Duodenal mucosa (tissue), 2 donors: ENCODE results near the gene ROBO2.

Experiments used
- H3K27ac ChIP-seq: one replicate; pipeline ENCODE4 v1.7.0; 2013; ENCODE audit warnings: low read depth, low read length
- H3K27me3 ChIP-seq, 2 donors: one replicate each; pipeline ENCODE4 v1.7.0; 2013; ENCODE audit warnings: low read length in 2 of 2, control low read depth in 1 of 2; ENCODE audit not compliant: insufficient read depth in 2 of 2, control insufficient read depth in 1 of 2
- H3K36me3 ChIP-seq, 2 donors: one replicate each; pipeline ENCODE4 v1.7.0; 2013; ENCODE audit warnings: low read length in 2 of 2, control low read depth in 1 of 2; ENCODE audit not compliant: insufficient read depth in 2 of 2, control insufficient read depth in 1 of 2
- H3K4me1 ChIP-seq, 2 donors: one replicate each; pipeline ENCODE4 v1.7.0; 2013; ENCODE audit warnings: low read length in 2 of 2, control low read depth in 1 of 2; ENCODE audit not compliant: insufficient read depth in 2 of 2, control insufficient read depth in 1 of 2
- H3K4me3 ChIP-seq, 2 donors: one replicate each; pipeline ENCODE4 v1.7.0; 2013; ENCODE audit warnings: low read length in 2 of 2, low read depth in 1 of 2
- H3K9ac ChIP-seq, 2 donors: one replicate each; pipeline ENCODE4 v1.7.0; 2013; ENCODE audit warnings: low read length in 2 of 2, low read depth in 1 of 2
- H3K9me3 ChIP-seq, 2 donors: one replicate each; pipeline ENCODE4 v1.7.0; 2013; ENCODE audit warnings: low read length in 2 of 2, control low read depth in 1 of 2; ENCODE audit not compliant: control insufficient read depth in 1 of 2

ROBO2 gene

GRCh38 chr3:77648214-77648613 is 608.3 kb downstream of the ROBO2 start:
- Histone ChIP-seq H3K27ac (no peak overlapping the region), H3K36me3 (no peaks in the 10 kb centered on the region), H3K9ac (no peak overlapping the region), H3K4me3 (no peak overlapping the region), H3K9me3 (no peaks in the 10 kb centered on the region), H3K27me3 (no peaks in the 10 kb centered on the region), H3K4me1 (no peaks in the 10 kb centered on the region)

- H3K27ac ChIP-seq, result no peak overlapping the region
- no peaks in the 10 kb centered on the region for H3K9me3 ChIP-seq
- no peak overlapping the region for H3K9ac ChIP-seq
- no peak overlapping the region for H3K4me3 ChIP-seq
- no peaks in the 10 kb centered on the region for H3K4me1 ChIP-seq
- H3K36me3 ChIP-seq, result no peaks in the 10 kb centered on the region
- H3K27me3 ChIP-seq, result no peaks in the 10 kb centered on the region
These were observed 608.8 kb downstream of the ROBO2 start for GRCh38 chr3:77648664-77649063.

DNA sequence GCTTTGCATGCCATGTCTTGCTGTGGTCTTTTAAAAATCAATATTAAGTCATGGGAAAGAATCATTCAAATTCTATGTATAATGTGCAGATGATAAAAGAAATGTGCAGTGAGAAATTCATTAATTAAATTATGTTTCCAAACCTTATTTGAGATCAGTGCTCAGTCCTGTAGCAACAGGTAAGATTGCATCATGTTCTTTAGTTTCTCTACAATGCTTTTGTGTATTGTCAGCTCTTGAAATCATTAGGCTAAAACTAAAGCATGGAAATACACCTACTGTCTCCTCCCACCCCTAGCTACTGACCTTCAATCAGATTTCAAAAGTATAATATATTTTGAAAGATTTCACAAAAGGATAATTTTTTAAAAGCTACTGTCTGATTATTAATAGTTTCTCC is 612.7 kb downstream of the ROBO2 start:
- Histone ChIP-seq H3K4me3 (no peak overlapping the region), H3K27me3 (no peaks in the 10 kb centered on the region), H3K4me1 (no peaks in the 10 kb centered on the region), H3K9me3 (no peaks in the 10 kb centered on the region), H3K27ac (no peak overlapping the region), H3K9ac (no peak overlapping the region), H3K36me3 (no peaks in the 10 kb centered on the region)

DNA sequence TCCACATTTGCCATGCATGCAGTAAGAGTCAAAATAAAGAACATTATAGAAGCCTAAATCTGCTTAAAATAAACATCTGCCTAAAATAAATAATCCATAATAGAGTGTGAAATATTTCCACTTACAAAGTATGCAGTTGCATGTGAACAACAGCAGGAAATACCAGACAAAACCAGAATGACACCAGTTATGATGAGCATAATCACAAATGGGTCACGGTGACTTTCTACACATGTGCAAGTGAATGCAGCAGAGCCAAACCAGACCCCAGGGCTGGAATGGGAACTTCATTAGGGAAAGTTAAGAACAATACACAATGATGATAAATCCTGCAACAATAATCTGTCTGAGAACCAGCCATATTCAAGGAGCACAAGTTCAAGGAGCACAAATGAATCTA is 615.5 kb downstream of the ROBO2 start:
- no peaks in the 10 kb centered on the region for H3K36me3 ChIP-seq
- H3K9ac ChIP-seq, result no peak overlapping the region
- no peak overlapping the region for H3K27ac ChIP-seq
- H3K4me3 ChIP-seq, result no peak overlapping the region
- no peaks in the 10 kb centered on the region for H3K4me1 ChIP-seq
- H3K9me3 ChIP-seq, result no peaks in the 10 kb centered on the region
- no peaks in the 10 kb centered on the region for H3K27me3 ChIP-seq

DNA sequence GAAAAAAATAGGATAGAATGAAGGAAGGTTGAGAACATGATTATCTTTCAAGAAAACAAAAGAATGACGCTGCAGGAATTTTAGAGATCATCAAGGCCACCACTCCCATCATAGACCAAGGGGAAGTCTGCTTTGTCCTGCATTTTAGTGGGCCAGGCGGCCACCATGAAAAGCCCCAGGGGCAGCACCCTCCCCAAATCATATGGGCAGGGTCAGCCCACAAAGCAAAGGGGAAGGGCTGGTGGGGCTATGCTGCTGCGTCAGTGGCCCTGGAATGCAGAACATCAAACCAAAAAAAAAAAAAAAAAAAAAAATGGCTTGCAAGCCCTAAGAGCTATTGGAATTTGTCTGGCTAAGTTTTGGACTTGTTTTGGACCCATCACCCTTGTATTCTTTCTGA is 620.8 kb downstream of the ROBO2 start:
- Histone ChIP-seq H3K4me1 (no peaks in the 10 kb centered on the region), H3K4me3 (no peak overlapping the region), H3K36me3 (no peaks in the 10 kb centered on the region), H3K27ac (no peak overlapping the region), H3K9me3 (no peaks in the 10 kb centered on the region), H3K9ac (no peak overlapping the region), H3K27me3 (no peaks in the 10 kb centered on the region)

DNA sequence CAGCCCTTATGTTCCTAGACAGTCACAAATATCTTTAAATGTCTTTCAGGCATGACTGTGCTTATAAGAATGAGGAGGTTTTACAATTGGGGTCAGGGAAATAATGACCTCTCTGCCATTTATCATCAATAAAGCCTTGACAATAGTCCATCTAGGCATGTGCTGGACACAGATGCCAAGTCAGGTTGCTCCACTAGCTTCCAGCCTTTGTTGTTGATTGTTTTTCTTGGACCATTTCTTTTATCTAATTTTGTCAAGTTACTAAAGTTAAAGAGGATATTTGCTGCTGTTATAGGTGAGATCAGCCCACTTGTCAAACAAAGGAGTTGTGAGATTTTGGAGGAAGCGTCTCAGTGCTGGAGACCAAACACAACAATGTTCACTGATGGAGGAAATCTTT is 628.0 kb downstream of the ROBO2 start:
- Histone ChIP-seq H3K27ac (no peak overlapping the region), H3K4me3 (no peak overlapping the region), H3K27me3 (no peaks in the 10 kb centered on the region), H3K9me3 (no peaks in the 10 kb centered on the region), H3K4me1 (no peaks in the 10 kb centered on the region), H3K9ac (no peak overlapping the region), H3K36me3 (no peaks in the 10 kb centered on the region)

- Histone ChIP-seq H3K4me3 (no peak overlapping the region), H3K9ac (no peak overlapping the region), H3K4me1 (no peaks in the 10 kb centered on the region), H3K27me3 (no peaks in the 10 kb centered on the region), H3K27ac (no peak overlapping the region), H3K36me3 (no peaks in the 10 kb centered on the region), H3K9me3 (no peaks in the 10 kb centered on the region)
These were observed 628.5 kb downstream of the ROBO2 start for GRCh38 chr3:77668376-77668775.

- Histone ChIP-seq H3K4me1 (no peaks in the 10 kb centered on the region), H3K9ac (no peak overlapping the region), H3K4me3 (no peak overlapping the region), H3K27me3 (no peaks in the 10 kb centered on the region), H3K27ac (no peak overlapping the region), H3K9me3 (no peaks in the 10 kb centered on the region), H3K36me3 (no peaks in the 10 kb centered on the region)
These were observed 632.1 kb downstream of the ROBO2 start for GRCh38 chr3:77672016-77672415.

- H3K9ac ChIP-seq, result no peak overlapping the region
- H3K9me3 ChIP-seq, result peaks cover 6 to 10% of the 10 kb centered on the region in 2 donors
- H3K27ac ChIP-seq, result no peak overlapping the region
- H3K36me3 ChIP-seq, result no peaks in the 10 kb centered on the region
- H3K4me3 ChIP-seq, result no peak overlapping the region
- no peaks in the 10 kb centered on the region for H3K4me1 ChIP-seq
- no peaks in the 10 kb centered on the region for H3K27me3 ChIP-seq
These were observed 642.3 kb downstream of the ROBO2 start for GRCh38 chr3:77682162-77682561.

DNA sequence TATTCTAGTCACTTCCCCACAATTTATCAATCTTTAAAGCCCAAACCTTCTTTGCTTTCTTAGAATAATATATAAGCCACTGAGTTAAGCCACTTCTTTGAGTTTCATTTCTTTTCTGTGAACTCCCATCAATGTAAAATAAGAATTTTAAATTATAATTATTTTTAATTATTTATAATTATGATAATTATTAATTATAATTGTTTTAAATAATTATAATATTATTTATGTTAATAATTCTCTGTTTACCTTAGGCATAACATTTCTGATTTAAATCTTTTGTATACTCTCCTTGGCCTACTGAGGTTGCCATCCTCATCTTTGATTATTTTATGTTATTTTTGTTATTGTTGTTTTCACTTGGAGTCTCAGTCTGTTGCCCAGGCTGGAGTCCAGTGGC is 644.2 kb downstream of the ROBO2 start:
- no peak overlapping the region for H3K9ac ChIP-seq
- H3K9me3 ChIP-seq, result peaks cover 6 to 10% of the 10 kb centered on the region in 2 donors
- no peaks in the 10 kb centered on the region for H3K36me3 ChIP-seq
- no peaks in the 10 kb centered on the region for H3K4me1 ChIP-seq
- H3K4me3 ChIP-seq, result no peak overlapping the region
- H3K27ac ChIP-seq, result no peak overlapping the region
- H3K27me3 ChIP-seq, result no peaks in the 10 kb centered on the region

- Histone ChIP-seq H3K4me1 (no peaks in the 10 kb centered on the region), H3K27me3 (no peaks in the 10 kb centered on the region), H3K36me3 (no peaks in the 10 kb centered on the region), H3K9me3 (peaks cover 3 to 10% of the 10 kb centered on the region in 2 donors), H3K9ac (no peak overlapping the region), H3K4me3 (no peak overlapping the region), H3K27ac (no peak overlapping the region)
These were observed 645.8 kb downstream of the ROBO2 start for GRCh38 chr3:77685713-77686112.
